Measurements from ENCODE around the gene KATNAL1. TPM values are rescaled to one million over a fixed set of nuclear protein-coding genes. Genes with fewer than 3 reads are reported as not detected.

KATNAL1 gene
- total RNA-seq, 3 donors from 2014 or later = 3.4 to 45.5 (median 5.8) TPM

- DNase-seq (no peak), ATAC-seq (no peak)
- TF ChIP-seq CTCF (IDR thresholded peaks at IDR 0.05) = no peak
- intact Hi-C loops (cut with DNase I, micrococcal nuclease) = no loop called here
- H3K4me3 ChIP-seq = no peak overlapping the region
- H3K9me3 ChIP-seq = peaks cover 6% of the 10 kb centered on the region
- H3K36me3 ChIP-seq (ENCODE audit: low read depth) = no peaks in the 10 kb centered on the region
- no peaks in the 10 kb centered on the region for H3K4me1 ChIP-seq (ENCODE audit: low read depth)
Observed at GRCh38 chr13:30353060-30353459, 45.7 kb upstream of the KATNAL1 start.

- DNase-seq (no peak), ATAC-seq (no peak)
- Histone ChIP-seq H3K4me1 (ENCODE audit: low read depth) (no peaks in the 10 kb centered on the region), H3K36me3 (ENCODE audit: low read depth) (no peaks in the 10 kb centered on the region), H3K4me3 (no peak overlapping the region), H3K9me3 (peaks cover 6% of the 10 kb centered on the region)
- intact Hi-C loops (cut with DNase I, micrococcal nuclease) = no loop called here
- no peak for TF ChIP-seq CTCF (IDR thresholded peaks at IDR 0.05)
Observed at GRCh38 chr13:30352121-30352520, 44.8 kb upstream of the KATNAL1 start.

GRCh38 chr13:30346789-30347167 lies 39.4 kb upstream of the KATNAL1 start:
- Histone ChIP-seq H3K4me1 (ENCODE audit: low read depth) (no peaks in the 10 kb centered on the region), H3K9me3 (no peaks in the 10 kb centered on the region), H3K36me3 (ENCODE audit: low read depth) (no peaks in the 10 kb centered on the region), H3K4me3 (no peak overlapping the region)
- no peak for TF ChIP-seq CTCF (IDR thresholded peaks at IDR 0.05)
- ATAC-seq (peak; percentile 19), DNase-seq (no peak)
- intact Hi-C loops (cut with DNase I, micrococcal nuclease) = no loop called here

- intact Hi-C loops (cut with DNase I, micrococcal nuclease) = no loop called here
- DNase-seq (peak; percentile 54 to 81 (median 58)), ATAC-seq (peak; percentile 91)
Observed at GRCh38 chr13:30346153-30346788, 38.9 kb upstream of the KATNAL1 start.

GRCh38 chr13:30345426-30346100 lies 38.2 kb upstream of the KATNAL1 start:
- intact Hi-C loops (cut with DNase I, micrococcal nuclease) = no loop called here
- no peaks in the 10 kb centered on the region for H3K4me1 ChIP-seq (ENCODE audit: low read depth)
- no peak for TF ChIP-seq CTCF (IDR thresholded peaks at IDR 0.05)

More at GRCh38 chr13:30346153-30346788, 38.9 kb upstream of the KATNAL1 start:
- Histone ChIP-seq H3K4me3 (no peak overlapping the region), H3K9me3 (no peaks in the 10 kb centered on the region), H3K4me1 (ENCODE audit: low read depth) (no peaks in the 10 kb centered on the region), H3K36me3 (ENCODE audit: low read depth) (no peaks in the 10 kb centered on the region)
- no peak for TF ChIP-seq CTCF (IDR thresholded peaks at IDR 0.05)

More at GRCh38 chr13:30345426-30346100, 38.2 kb upstream of the KATNAL1 start:
- Histone ChIP-seq H3K4me3 (no peak overlapping the region), H3K36me3 (ENCODE audit: low read depth) (no peaks in the 10 kb centered on the region), H3K9me3 (no peaks in the 10 kb centered on the region)
- DNase-seq (no peak), ATAC-seq (no peak)
